GM19240 (cell line): Measurements from ENCODE around the gene ASCC2.

Source experiments
- DNase-seq: peaks from one replicate; pipeline ENCODE4 v3.0.0; 2011; ENCODE audit warnings: low spot score; ENCODE audit not compliant: insufficient read length

Gene ASCC2

DNA sequence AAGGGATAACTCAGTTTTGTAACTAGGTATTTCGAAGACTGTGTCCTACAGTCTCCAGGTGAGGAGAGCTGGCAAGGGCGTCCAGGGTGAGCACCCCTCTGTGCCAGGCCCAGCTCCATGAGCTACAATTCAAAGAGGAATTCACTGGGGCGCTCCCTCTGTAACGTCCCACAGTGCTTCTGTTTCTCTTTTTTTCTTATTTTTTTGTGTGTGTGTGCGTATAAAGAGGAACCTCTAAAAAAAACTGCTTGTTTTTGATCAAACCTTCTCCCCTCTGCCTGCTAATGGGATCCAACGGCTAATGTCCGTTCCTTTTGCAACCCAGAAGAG is 17.1 kb downstream of the ASCC2 start:
- DNase-seq: no peak

GRCh38 chr22:29819501-29819900 is 18.6 kb downstream of the ASCC2 start:
- no peak for DNase-seq

DNA sequence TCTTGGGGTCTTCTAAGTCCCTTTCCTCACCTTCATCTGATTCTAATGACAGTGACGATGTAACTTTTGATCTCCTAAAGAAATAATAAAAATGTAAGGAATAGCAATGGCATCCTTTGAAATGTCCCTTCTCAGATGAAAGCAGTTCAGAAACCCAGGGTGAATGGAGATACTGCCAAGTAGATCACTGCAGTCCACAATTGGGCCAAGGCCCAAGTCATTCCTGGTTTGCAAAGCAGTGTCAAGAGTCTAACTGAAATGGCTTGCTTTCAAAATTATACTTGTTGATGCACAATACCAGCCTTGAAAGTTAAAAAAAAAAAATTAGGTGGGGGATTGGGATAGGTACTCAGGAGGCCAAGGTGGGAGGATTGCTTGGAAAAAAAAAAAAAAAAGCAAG is 20.4 kb downstream of the ASCC2 start:
- DNase-seq: no peak

GRCh38 chr22:29816980-29817379 is 21.1 kb downstream of the ASCC2 start:
- no peak for DNase-seq

- DNase-seq: no peak
These were observed 21.5 kb downstream of the ASCC2 start for GRCh38 chr22:29816539-29816938.

DNA sequence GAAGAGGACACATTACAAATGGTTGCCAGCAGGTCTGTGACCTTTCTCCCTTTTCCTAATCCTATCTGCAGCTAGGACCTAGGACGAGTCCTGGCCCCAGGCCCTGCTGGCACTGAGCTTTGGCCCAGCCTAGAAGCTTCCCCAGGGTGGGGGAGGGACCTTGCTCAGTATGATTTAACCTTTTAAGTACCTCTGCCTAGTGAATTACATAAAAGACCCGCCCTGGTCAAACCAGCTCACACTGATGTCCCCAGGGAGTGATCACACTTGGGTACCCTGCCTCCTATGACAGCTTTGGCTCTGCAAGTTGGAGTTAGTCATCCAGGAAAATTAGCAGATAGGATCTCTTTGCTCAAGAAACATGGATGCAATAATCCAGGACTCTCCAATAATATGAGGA is 21.9 kb downstream of the ASCC2 start:
- no peak for DNase-seq

GRCh38 chr22:29815580-29815979 is 22.5 kb downstream of the ASCC2 start:
- no peak for DNase-seq

DNA sequence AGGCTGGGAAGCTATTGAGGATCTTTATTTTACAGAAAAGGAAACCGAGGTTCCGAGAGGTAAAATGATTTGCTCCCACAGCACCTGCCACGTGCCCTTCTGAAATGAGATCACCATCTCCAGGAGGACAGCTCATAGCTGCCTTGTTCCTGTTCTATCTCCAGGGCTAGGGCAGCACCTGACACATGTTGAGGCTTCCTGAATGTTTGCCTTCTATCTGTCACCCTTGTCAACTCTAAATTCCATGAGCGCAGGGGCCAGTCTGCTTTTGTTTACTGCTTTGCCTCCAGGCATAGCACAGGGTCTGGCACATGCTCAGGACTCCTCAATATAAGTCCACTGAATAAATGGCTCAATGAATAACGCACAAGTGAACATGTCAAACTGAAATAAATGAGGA is 24.1 kb downstream of the ASCC2 start:
- no peak for DNase-seq

DNA sequence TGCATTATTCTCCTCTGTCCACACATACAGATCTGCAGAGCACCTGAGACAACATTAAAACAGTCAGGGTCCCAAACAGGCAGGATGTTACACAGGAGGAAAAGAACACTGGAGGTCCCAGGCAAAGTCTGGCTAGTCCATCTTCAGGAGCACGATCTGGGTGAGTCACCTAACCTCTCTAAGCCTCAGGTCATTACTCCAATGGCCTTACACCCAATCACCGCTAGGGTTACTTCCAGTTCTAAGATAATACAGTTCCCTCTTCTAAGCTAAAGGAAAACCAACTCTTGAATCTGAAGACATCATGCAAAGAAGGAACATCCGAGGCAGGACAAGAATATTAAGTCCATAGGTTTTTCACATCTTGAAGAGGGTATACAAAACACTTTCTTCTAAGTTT is 24.5 kb downstream of the ASCC2 start:
- no peak for DNase-seq

DNA sequence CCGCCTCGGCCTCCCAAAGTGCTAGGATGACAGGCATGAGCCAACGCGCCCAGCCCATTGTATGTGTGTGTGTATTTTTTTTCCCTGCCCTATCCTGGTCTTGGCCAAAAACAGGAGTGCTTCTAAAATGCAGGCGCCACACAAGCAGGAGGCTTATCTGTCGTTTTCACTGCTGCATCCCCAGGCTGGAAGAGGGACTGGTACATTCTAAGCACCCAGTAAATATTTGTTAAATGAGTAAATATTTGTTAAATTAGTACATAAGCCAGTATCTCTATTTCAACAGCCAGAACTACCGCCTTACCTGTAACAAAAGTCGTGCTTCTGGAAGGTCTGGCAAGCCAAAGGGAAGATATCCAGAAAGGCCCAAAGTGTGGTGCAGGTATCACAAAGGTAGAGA is 24.9 kb downstream of the ASCC2 start:
- no peak for DNase-seq

- DNase-seq: no peak
These were observed 26.7 kb downstream of the ASCC2 start for GRCh38 chr22:29811377-29811776.

DNA sequence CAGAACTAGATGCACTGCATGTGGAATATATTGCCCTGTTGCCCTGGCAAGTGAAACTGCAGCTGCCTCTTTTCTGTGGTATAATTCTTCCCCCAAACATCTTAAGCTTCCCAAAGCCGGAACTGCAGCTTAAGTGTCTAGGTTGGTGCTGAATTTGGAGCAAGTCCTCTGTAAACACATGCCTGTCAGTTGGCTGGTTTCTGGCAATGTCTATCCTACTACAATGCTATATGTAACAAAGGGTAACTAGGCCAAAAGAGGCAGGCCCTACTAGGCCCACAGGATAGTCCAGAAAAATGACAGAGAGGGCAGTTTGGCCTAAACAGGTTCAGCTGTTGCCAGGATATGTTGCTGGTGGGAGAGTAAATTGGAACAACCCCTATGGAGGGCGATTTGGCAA is 27.9 kb downstream of the ASCC2 start:
- no peak for DNase-seq

DNA sequence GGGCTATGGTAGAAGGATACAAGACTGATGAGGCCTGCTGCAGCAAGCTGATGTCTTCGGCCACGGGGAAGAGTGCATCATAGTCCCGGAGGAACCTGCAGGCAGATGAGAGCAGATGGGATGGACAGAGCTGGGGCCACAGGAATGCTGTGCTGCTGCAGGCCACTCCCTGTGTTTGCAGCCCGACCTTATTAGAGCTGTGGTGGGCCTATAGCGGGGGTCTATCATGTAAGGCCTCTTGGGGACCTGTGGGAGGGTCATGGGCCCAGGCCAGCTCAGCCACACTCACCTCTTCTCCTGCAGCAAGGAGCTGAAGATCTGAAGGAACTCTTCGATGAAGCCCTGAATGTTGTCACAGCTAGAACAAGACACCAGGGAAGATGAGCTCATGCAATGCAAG is 31.9 kb downstream of the ASCC2 start:
- DNase-seq: no peak

DNA sequence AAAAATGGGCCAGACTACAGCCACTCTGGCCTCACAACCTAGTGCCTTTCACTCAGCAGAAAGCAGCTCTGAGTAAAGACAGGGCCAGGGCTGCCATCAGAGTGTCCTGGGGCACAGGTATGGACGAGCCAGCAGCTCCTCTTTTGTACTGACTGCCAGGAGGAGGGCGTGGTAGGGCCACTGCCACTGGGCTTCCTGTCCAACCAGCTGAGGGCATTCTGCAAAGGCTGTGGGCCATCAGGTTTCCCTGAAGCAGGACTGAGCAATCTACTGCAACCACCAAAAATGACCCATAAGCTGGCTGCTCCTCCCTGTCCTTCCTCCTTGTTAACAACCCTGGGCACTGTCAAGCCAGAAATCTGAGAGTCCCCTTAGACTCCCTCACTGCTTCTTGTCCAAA is 33.1 kb downstream of the ASCC2 start:
- DNase-seq: no peak

DNA sequence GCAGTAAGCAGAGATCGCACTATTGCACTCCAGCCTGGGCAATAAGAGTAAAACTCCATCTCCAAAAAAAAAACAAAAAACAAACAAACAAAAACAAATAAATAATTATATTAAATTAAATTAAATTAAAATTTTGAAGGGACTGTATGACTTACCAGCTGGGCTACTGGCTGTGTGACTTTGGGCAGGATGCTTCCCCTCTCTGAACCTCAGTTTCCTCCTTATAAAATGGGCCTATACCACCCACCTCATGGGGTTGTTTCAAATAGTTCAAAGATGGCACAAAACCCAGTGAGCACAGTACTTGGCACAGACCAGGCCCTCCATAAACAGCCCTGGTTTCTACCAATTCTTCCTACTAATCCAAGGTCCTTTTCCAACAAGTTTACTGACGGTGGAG is 34.9 kb downstream of the ASCC2 start:
- DNase-seq: no peak

DNA sequence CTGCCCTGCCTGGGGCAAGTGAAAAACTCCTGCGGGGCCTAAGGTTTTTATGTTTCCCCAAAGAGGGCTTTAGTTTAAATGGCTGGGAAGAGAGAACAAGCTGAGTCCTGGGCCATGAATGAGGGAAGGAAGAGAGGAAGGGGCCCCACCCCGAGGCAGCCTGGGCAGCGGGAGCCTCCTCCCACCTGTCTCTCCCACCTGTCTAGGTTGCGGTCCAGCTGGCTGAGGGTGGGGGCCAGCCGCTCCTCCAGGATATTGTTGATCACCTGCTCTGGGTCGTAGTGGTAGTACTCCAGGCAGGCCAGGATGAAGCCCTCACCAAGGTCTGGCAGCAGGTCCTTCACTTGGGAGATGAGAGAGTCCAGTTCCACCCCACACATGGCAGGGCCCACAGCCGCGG is 36.3 kb downstream of the ASCC2 start:
- DNase-seq: no peak

DNA sequence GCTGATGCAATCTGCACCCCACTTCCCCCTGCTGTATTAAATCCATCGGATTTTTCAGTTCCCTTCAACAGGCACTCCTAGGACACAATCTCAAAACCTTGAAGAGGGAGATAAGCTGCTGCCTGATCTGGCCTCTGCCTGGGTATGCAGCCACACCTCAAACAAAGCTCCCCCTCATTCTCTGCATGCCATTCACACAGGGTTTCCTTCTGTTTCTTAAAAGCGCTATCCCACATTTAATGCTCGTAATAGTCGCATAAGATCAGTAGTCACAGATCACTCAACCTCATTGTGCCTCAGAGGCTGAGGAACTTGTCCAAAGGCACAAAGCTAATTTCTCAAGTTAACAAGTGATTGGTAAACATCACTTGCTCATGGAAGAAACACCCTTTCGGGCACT is 36.9 kb downstream of the ASCC2 start:
- no peak for DNase-seq

- no peak for DNase-seq
These were observed 38.8 kb downstream of the ASCC2 start for GRCh38 chr22:29799217-29799680.

DNA sequence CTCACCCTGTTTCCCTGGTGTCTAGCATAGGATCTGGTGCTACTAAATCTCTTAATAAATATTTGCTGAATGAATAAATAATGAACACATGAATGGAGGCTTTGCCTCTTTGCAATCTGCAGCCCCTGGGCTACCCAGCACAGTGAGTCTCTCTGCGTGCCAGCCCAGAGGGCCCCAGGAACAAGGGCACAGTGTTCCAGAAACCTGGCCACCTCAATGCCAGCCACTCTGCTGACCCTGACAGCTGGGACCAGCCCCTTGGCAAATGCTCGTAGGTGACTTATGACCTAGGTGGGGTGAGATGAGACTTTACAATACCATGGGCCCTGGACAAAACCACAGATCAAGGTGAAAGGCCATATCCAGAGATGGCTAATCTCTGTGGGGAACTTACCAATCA is 39.3 kb downstream of the ASCC2 start:
- no peak for DNase-seq

- DNase-seq: no peak
These were observed 39.8 kb downstream of the ASCC2 start for GRCh38 chr22:29798318-29798717.

DNA sequence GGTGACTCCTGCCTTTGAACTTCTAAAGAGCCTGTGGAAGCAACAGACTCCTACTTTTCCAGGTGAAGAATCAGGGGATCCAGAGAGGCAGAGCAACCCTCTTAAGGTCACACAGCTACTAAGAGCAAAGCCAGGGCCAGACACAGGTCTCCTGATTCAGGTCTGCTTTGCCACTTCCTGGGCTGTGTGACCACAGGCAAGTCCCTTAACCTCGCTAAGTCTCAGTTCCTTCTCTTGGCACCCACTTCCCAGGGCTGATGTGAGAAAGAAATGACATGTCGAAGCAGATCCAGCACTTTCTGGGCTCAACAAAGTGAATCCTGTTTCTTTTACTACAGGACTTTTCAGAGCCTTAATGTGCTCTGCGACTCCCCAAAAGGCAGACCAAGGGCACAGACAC is 40.7 kb downstream of the ASCC2 start:
- no peak for DNase-seq

DNA sequence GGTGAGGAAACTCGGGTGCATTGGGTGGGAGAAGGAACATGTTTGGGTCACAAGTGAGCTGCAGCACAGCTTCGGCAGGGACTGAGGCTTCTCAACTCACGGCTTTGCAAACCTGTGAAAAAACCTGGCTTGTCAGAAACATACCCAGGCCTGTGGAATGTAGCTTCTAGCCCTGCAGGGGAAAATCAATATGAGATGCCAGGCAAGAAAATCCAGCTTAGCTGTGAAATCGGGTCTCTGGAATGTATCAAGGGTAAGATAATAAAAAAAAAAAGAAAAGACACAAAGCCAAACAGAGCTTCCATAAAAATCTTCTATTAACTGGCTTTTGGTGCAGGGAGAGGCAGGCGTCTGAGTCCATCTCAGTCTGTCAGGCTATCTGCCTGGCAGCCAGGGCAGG is 42.4 kb downstream of the ASCC2 start:
- no peak for DNase-seq

DNA sequence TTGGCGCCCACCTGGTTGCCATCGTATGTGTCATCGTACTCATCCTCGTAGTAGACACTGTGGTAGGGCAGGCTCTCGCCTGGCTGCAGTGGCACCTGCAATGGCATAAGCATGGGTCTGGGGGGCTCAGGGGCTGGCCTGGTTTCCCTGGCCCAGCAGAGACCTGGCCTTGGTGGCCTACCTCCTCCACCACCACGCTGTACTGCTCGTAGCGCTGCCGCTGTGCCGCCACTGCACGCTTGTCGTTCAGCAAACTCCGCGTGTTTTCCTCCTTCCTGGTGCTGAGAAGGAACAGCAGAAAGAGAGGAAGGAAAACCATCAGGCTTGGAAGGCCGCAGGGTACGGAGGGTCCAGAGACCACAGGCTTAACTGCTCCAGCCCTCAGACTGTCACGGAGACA is 44.7 kb downstream of the ASCC2 start:
- no peak for DNase-seq

- DNase-seq: no peak
These were observed 48.0 kb downstream of the ASCC2 start for GRCh38 chr22:29790061-29790460.
